ENCODE measurements around the gene NOC2L.

The NOC2L gene

GRCh38 chr1:927234-927633 lies 31.8 kb downstream of the NOC2L start:
- TF ChIP-seq, protein P1, sequence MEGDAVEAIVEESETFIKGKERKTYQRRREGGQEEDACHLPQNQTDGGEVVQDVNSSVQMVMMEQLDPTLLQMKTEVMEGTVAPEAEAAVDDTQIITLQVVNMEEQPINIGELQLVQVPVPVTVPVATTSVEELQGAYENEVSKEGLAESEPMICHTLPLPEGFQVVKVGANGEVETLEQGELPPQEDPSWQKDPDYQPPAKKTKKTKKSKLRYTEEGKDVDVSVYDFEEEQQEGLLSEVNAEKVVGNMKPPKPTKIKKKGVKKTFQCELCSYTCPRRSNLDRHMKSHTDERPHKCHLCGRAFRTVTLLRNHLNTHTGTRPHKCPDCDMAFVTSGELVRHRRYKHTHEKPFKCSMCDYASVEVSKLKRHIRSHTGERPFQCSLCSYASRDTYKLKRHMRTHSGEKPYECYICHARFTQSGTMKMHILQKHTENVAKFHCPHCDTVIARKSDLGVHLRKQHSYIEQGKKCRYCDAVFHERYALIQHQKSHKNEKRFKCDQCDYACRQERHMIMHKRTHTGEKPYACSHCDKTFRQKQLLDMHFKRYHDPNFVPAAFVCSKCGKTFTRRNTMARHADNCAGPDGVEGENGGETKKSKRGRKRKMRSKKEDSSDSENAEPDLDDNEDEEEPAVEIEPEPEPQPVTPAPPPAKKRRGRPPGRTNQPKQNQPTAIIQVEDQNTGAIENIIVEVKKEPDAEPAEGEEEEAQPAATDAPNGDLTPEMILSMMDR (IDR thresholded peaks at IDR 0.05; ENCODE audit: insufficient read depth, missing control alignments), result no peak

GRCh38 chr1:925561-926421 lies 33.3 kb downstream of the NOC2L start:
- TF ChIP-seq, protein P1 (IDR thresholded peaks at IDR 0.05; ENCODE audit: insufficient read depth, missing control alignments), result no peak
- DNase-seq (ENCODE audit: insufficient read length, low spot score) (no peak), FAIRE-seq (no peak)

More at GRCh38 chr1:927234-927633, 31.8 kb downstream of the NOC2L start:
- DNase-seq (ENCODE audit: insufficient read length, low spot score) (no peak), FAIRE-seq (no peak)

- TF ChIP-seq, protein P1 (IDR thresholded peaks at IDR 0.05; ENCODE audit: insufficient read depth, missing control alignments), result no peak
- DNase-seq (ENCODE audit: insufficient read length, low spot score) (no peak), FAIRE-seq (no peak)
Observed at GRCh38 chr1:924656-925560, 34.1 kb downstream of the NOC2L start.

- FAIRE-seq (no peak), DNase-seq (ENCODE audit: insufficient read length, low spot score) (no peak)
- TF ChIP-seq, protein P1 (IDR thresholded peaks at IDR 0.05; ENCODE audit: insufficient read depth, missing control alignments), result no peak
Observed at GRCh38 chr1:923991-924655, 34.9 kb downstream of the NOC2L start.

DNA sequence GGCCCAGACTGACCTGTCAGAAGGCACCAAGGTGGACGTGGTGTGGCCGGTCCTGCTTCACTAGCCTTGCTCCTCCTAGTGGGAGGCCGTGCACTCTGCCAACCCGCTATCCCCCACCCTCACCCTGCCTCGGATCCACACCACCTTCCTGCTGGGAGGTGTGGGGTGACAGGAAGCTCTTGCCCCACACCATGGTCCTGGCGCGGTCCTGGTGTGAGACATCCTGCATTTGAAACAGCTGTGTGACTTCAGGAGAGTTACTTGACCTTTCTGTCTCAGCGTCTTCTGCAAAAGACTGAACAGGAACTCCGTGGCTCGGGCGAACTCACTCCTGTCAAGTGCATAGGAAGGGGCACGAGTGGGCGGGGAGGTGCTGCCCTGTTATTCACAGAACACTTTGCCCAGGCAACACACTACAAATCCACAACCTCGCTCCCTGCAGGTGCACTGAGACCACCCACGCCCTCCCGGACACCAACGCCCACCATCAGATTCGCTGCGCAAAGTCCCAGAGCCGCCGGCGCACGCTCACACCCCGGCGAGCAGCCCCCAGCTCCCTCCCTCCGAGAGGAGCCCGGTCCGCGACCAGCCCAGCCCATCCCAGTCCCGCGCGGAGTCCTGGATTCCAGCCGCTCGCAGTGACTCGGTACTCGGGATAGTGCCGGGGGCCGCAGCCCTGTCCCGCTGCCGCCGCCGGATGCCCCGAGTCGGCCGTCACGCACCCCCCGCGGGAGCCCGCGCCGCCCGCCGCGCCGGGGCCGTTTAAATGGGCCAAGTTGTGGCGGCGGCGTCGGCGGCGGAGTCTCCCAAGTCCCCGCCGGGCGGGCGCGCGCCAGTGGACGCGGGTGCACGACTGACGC lies 35.7 kb downstream of the NOC2L start, which contains the start of gene SAMD11:
Gene SAMD11, plus strand, starts transcription at position 793 of the 860 bp plus-strand sequence. CDS start 509 bp downstream, outside the sequence.
- DNase-seq (ENCODE audit: insufficient read length, low spot score), result no peak
- TF ChIP-seq, protein P1 (IDR thresholded peaks at IDR 0.05; ENCODE audit: insufficient read depth, missing control alignments), result no peak
- FAIRE-seq, result no peak
